ENCODE data around the gene DIAPH3.

Gene DIAPH3

DNA sequence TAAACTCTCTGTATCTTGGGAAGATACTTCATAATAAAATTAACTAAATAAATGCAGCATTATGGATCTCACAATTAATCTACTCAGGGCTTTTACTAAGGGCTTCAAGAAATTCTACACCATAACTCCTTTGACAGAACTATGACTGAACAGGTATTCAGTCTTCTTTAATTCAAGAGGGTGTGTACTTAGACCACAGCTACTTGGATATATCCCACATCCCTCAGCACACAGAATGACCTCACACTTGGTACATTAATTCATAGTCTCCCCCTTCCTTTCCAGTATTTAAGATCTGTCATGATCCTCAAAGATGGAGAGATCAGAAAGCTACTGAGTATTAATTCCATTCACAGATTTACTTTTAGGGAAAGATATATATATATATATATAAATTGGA lies 11.6 kb downstream of the DIAPH3 start:
- H3K4me1 ChIP-seq (ENCODE audit: insufficient read depth, low read length), result no peaks in the 10 kb centered on the region
- no peak overlapping the region for H3K9ac ChIP-seq (ENCODE audit: low read length)
- no peak overlapping the region for H3K4me3 ChIP-seq (ENCODE audit: low read depth in 1 of 2, low read length in 2 of 2)
- no peaks in the 10 kb centered on the region for H3K9me3 ChIP-seq (ENCODE audit: low read length)
- H3K27me3 ChIP-seq (ENCODE audit: control insufficient read depth in 1 of 2, insufficient read depth in 2 of 2, low read length in 2 of 2), result no peaks in the 10 kb centered on the region
- H3K36me3 ChIP-seq (ENCODE audit: insufficient read depth, low read length), result no peaks in the 10 kb centered on the region
- no peak overlapping the region for H3K27ac ChIP-seq (ENCODE audit: low read depth, low read length)

- no peaks in the 10 kb centered on the region for H3K36me3 ChIP-seq (ENCODE audit: insufficient read depth, low read length)
- H3K4me3 ChIP-seq (ENCODE audit: low read depth in 1 of 2, low read length in 2 of 2), result no peak overlapping the region
- H3K27ac ChIP-seq (ENCODE audit: low read depth, low read length), result no peak overlapping the region
- no peak overlapping the region for H3K9ac ChIP-seq (ENCODE audit: low read length)
- H3K27me3 ChIP-seq (ENCODE audit: control insufficient read depth in 1 of 2, insufficient read depth in 2 of 2, low read length in 2 of 2), result no peaks in the 10 kb centered on the region
- no peaks in the 10 kb centered on the region for H3K9me3 ChIP-seq (ENCODE audit: low read length)
- no peaks in the 10 kb centered on the region for H3K4me1 ChIP-seq (ENCODE audit: insufficient read depth, low read length)
Measured at GRCh38 chr13:60150538-60150937, 13.2 kb downstream of the DIAPH3 start.

- Histone ChIP-seq H3K27ac (ENCODE audit: low read depth, low read length) (no peak overlapping the region), H3K4me1 (ENCODE audit: insufficient read depth, low read length) (no peaks in the 10 kb centered on the region), H3K36me3 (ENCODE audit: insufficient read depth, low read length) (no peaks in the 10 kb centered on the region), H3K4me3 (ENCODE audit: low read depth in 1 of 2, low read length in 2 of 2) (no peak overlapping the region), H3K27me3 (ENCODE audit: control insufficient read depth in 1 of 2, insufficient read depth in 2 of 2, low read length in 2 of 2) (no peaks in the 10 kb centered on the region), H3K9ac (ENCODE audit: low read length) (no peak overlapping the region), H3K9me3 (ENCODE audit: low read length) (no peaks in the 10 kb centered on the region)
Measured at GRCh38 chr13:60148918-60149317, 14.8 kb downstream of the DIAPH3 start.

- H3K9ac ChIP-seq (ENCODE audit: low read length), result no peak overlapping the region
- no peaks in the 10 kb centered on the region for H3K4me1 ChIP-seq (ENCODE audit: insufficient read depth, low read length)
- no peaks in the 10 kb centered on the region for H3K9me3 ChIP-seq (ENCODE audit: low read length)
- H3K27ac ChIP-seq (ENCODE audit: low read depth, low read length), result no peak overlapping the region
- no peaks in the 10 kb centered on the region for H3K36me3 ChIP-seq (ENCODE audit: insufficient read depth, low read length)
- no peak overlapping the region for H3K4me3 ChIP-seq (ENCODE audit: low read depth in 1 of 2, low read length in 2 of 2)
- no peaks in the 10 kb centered on the region for H3K27me3 ChIP-seq (ENCODE audit: control insufficient read depth in 1 of 2, insufficient read depth in 2 of 2, low read length in 2 of 2)
Measured at GRCh38 chr13:60147361-60147760, 16.4 kb downstream of the DIAPH3 start.

GRCh38 chr13:60146471-60146870 lies 17.3 kb downstream of the DIAPH3 start:
- Histone ChIP-seq H3K9me3 (ENCODE audit: low read length) (no peaks in the 10 kb centered on the region), H3K4me3 (ENCODE audit: low read depth in 1 of 2, low read length in 2 of 2) (no peak overlapping the region), H3K36me3 (ENCODE audit: insufficient read depth, low read length) (no peaks in the 10 kb centered on the region)

DNA sequence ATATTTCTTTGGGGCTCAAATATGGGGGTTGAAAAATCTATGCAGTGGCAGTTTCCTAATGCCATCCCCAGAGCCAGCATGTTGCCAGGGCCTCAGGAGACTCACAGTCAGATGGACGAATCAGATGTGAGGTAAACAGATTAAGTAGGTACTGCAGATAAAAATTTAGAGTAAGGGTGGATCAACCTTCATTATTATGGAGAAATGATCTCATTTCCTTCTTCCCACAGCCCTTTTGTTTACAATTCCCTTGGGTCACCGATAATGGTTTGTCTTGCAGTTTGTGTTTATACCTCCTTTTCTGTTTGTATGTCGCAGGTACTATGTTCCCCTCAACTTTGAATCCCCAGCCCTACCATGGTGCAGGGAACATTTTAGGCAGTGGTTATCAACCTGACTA lies 20.0 kb downstream of the DIAPH3 start:
- no peaks in the 10 kb centered on the region for H3K27me3 ChIP-seq (ENCODE audit: control insufficient read depth in 1 of 2, insufficient read depth in 2 of 2, low read length in 2 of 2)
- no peaks in the 10 kb centered on the region for H3K36me3 ChIP-seq (ENCODE audit: insufficient read depth, low read length)
- no peak overlapping the region for H3K9ac ChIP-seq (ENCODE audit: low read length)
- no peak overlapping the region for H3K4me3 ChIP-seq (ENCODE audit: low read depth in 1 of 2, low read length in 2 of 2)
- H3K4me1 ChIP-seq (ENCODE audit: insufficient read depth, low read length), result no peaks in the 10 kb centered on the region
- H3K9me3 ChIP-seq (ENCODE audit: low read length), result no peaks in the 10 kb centered on the region
- no peak overlapping the region for H3K27ac ChIP-seq (ENCODE audit: low read depth, low read length)

More at GRCh38 chr13:60146471-60146870, 17.3 kb downstream of the DIAPH3 start:
- H3K4me1 ChIP-seq (ENCODE audit: insufficient read depth, low read length), result no peaks in the 10 kb centered on the region
- no peaks in the 10 kb centered on the region for H3K27me3 ChIP-seq (ENCODE audit: control insufficient read depth in 1 of 2, insufficient read depth in 2 of 2, low read length in 2 of 2)
- H3K9ac ChIP-seq (ENCODE audit: low read length), result no peak overlapping the region
- no peak overlapping the region for H3K27ac ChIP-seq (ENCODE audit: low read depth, low read length)

GRCh38 chr13:60139272-60139671 lies 24.5 kb downstream of the DIAPH3 start:
- no peak overlapping the region for H3K27ac ChIP-seq (ENCODE audit: low read depth, low read length)
- H3K36me3 ChIP-seq (ENCODE audit: insufficient read depth, low read length), result no peaks in the 10 kb centered on the region
- H3K4me1 ChIP-seq (ENCODE audit: insufficient read depth, low read length), result no peaks in the 10 kb centered on the region
- no peak overlapping the region for H3K9ac ChIP-seq (ENCODE audit: low read length)
- H3K4me3 ChIP-seq (ENCODE audit: low read depth in 1 of 2, low read length in 2 of 2), result no peak overlapping the region
- no peaks in the 10 kb centered on the region for H3K9me3 ChIP-seq (ENCODE audit: low read length)
- no peaks in the 10 kb centered on the region for H3K27me3 ChIP-seq (ENCODE audit: control insufficient read depth in 1 of 2, insufficient read depth in 2 of 2, low read length in 2 of 2)

DNA sequence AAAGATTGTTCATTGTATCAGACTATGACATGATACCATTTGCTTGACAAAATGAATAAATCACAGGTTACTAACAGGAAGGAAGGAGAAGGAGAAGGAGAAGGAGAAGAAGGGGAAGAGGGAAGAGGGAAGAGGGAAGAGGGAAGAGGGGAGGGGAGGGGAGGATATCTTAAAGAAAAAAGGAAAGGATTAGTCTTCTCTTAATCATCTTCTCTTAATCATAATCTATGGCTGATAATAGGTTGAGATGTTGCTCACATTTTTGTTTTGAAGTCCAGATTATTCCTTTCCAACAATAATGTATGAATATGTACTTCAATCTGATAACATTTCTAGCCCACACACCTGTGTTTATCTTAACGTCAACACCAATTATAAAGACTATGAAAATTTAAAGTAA lies 25.1 kb downstream of the DIAPH3 start:
- Histone ChIP-seq H3K36me3 (ENCODE audit: insufficient read depth, low read length) (no peaks in the 10 kb centered on the region), H3K27ac (ENCODE audit: low read depth, low read length) (no peak overlapping the region), H3K9me3 (ENCODE audit: low read length) (no peaks in the 10 kb centered on the region), H3K4me3 (ENCODE audit: low read depth in 1 of 2, low read length in 2 of 2) (no peak overlapping the region), H3K9ac (ENCODE audit: low read length) (no peak overlapping the region), H3K4me1 (ENCODE audit: insufficient read depth, low read length) (no peaks in the 10 kb centered on the region), H3K27me3 (ENCODE audit: control insufficient read depth in 1 of 2, insufficient read depth in 2 of 2, low read length in 2 of 2) (no peaks in the 10 kb centered on the region)

- Histone ChIP-seq H3K27me3 (ENCODE audit: control insufficient read depth in 1 of 2, insufficient read depth in 2 of 2, low read length in 2 of 2) (no peaks in the 10 kb centered on the region), H3K4me1 (ENCODE audit: insufficient read depth, low read length) (no peaks in the 10 kb centered on the region), H3K9me3 (ENCODE audit: low read length) (no peaks in the 10 kb centered on the region), H3K27ac (ENCODE audit: low read depth, low read length) (no peak overlapping the region), H3K4me3 (ENCODE audit: low read depth in 1 of 2, low read length in 2 of 2) (no peak overlapping the region), H3K9ac (ENCODE audit: low read length) (no peak overlapping the region), H3K36me3 (ENCODE audit: insufficient read depth, low read length) (no peaks in the 10 kb centered on the region)
Measured at GRCh38 chr13:60137911-60138560, 25.7 kb downstream of the DIAPH3 start.

- H3K4me3 ChIP-seq (ENCODE audit: low read depth in 1 of 2, low read length in 2 of 2), result no peak overlapping the region
- no peaks in the 10 kb centered on the region for H3K27me3 ChIP-seq (ENCODE audit: control insufficient read depth in 1 of 2, insufficient read depth in 2 of 2, low read length in 2 of 2)
- no peaks in the 10 kb centered on the region for H3K4me1 ChIP-seq (ENCODE audit: insufficient read depth, low read length)
- H3K9ac ChIP-seq (ENCODE audit: low read length), result no peak overlapping the region
- no peak overlapping the region for H3K27ac ChIP-seq (ENCODE audit: low read depth, low read length)
- H3K36me3 ChIP-seq (ENCODE audit: insufficient read depth, low read length), result no peaks in the 10 kb centered on the region
- no peaks in the 10 kb centered on the region for H3K9me3 ChIP-seq (ENCODE audit: low read length)
Measured at GRCh38 chr13:60135344-60135743, 28.4 kb downstream of the DIAPH3 start.

DNA sequence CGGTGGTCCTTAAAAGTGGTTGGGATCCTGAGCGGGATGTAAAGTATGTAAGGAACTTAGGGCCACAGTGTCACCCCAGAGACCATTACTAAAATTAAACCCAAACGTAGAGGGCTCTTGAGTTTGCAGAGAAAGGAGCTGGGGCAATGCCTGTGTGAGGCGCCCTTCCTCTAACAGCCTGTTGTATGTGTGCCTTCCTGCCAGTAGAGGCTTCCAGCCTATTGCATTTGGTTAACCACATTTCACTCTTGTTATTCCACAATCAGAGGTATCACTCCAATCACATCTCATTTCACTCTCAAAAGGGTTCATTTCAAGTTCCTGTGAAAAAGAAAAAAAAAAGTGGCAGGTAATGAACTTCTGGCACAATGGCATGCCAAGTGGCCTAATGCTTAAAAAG lies 29.4 kb downstream of the DIAPH3 start:
- no peak overlapping the region for H3K27ac ChIP-seq (ENCODE audit: low read depth, low read length)
- no peaks in the 10 kb centered on the region for H3K27me3 ChIP-seq (ENCODE audit: control insufficient read depth in 1 of 2, insufficient read depth in 2 of 2, low read length in 2 of 2)
- H3K36me3 ChIP-seq (ENCODE audit: insufficient read depth, low read length), result no peaks in the 10 kb centered on the region
- no peaks in the 10 kb centered on the region for H3K9me3 ChIP-seq (ENCODE audit: low read length)
- no peaks in the 10 kb centered on the region for H3K4me1 ChIP-seq (ENCODE audit: insufficient read depth, low read length)
- no peak overlapping the region for H3K4me3 ChIP-seq (ENCODE audit: low read depth in 1 of 2, low read length in 2 of 2)
- no peak overlapping the region for H3K9ac ChIP-seq (ENCODE audit: low read length)

GRCh38 chr13:60121337-60121687 lies 42.4 kb downstream of the DIAPH3 start:
- no peaks in the 10 kb centered on the region for H3K27me3 ChIP-seq (ENCODE audit: control insufficient read depth in 1 of 2, insufficient read depth in 2 of 2, low read length in 2 of 2)
- no peaks in the 10 kb centered on the region for H3K9me3 ChIP-seq (ENCODE audit: low read length)
- no peaks in the 10 kb centered on the region for H3K4me1 ChIP-seq (ENCODE audit: insufficient read depth, low read length)
- no peak overlapping the region for H3K4me3 ChIP-seq (ENCODE audit: low read depth in 1 of 2, low read length in 2 of 2)
- no peak overlapping the region for H3K27ac ChIP-seq (ENCODE audit: low read depth, low read length)
- H3K9ac ChIP-seq (ENCODE audit: low read length), result no peak overlapping the region
- H3K36me3 ChIP-seq (ENCODE audit: insufficient read depth, low read length), result no peaks in the 10 kb centered on the region

All from muscle layer of colon (tissue), 2 donors.